ENCODE data around the gene ACP7.
A peak's percentile ranks its signal among the peaks of the same experiment; 100 is the strongest.
"Not testable (repeated sequence)": the region's sequence is repeated elsewhere in the genome, so short reads cannot be mapped to it uniquely, and the experiment has no call there.

ACP7 gene, protein sequence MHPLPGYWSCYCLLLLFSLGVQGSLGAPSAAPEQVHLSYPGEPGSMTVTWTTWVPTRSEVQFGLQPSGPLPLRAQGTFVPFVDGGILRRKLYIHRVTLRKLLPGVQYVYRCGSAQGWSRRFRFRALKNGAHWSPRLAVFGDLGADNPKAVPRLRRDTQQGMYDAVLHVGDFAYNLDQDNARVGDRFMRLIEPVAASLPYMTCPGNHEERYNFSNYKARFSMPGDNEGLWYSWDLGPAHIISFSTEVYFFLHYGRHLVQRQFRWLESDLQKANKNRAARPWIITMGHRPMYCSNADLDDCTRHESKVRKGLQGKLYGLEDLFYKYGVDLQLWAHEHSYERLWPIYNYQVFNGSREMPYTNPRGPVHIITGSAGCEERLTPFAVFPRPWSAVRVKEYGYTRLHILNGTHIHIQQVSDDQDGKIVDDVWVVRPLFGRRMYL

DNA sequence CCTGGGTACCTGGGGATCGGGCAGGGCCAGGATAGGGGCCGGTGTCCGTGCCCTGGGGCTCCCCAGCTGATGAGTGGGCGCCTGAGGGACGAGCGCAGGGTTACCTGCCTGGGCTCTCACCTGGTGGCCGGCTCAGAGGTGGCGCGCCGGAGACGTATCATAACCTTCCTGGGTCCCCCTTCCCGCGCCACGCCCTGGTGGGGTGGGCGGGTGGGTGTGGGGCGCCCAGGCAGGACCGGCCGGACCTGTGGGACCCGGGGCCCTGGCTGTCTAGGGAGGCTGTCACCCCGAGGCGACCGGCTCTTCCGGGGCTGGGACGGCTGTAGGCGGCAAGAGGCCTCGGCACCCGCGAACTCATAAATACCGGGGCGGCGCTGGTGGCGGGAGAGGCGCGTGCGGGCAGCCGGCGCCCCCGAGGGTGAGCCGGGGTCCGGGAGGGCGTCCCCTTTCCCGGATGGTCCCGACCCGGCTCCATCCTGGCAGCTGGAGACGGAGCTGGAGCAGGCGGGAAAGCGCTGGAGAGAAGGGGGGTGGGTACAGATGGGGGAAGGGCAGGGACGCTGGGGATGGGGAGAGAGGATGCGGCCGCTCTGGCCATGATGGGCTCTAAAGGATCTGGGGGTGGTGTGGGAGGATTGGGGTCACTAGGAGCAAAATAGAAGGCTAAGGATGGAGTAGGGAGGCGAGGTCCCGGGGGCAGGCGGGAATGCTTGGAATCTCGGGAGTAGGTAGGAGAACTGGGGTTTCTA, at the start of gene ACP7:
Gene ACP7, plus strand, starts transcription at position 386 of the 749 bp plus-strand sequence. CDS start 902 bp downstream, outside the sequence.
- no peak for DNase-seq (ENCODE audit: low spot score)

DNA sequence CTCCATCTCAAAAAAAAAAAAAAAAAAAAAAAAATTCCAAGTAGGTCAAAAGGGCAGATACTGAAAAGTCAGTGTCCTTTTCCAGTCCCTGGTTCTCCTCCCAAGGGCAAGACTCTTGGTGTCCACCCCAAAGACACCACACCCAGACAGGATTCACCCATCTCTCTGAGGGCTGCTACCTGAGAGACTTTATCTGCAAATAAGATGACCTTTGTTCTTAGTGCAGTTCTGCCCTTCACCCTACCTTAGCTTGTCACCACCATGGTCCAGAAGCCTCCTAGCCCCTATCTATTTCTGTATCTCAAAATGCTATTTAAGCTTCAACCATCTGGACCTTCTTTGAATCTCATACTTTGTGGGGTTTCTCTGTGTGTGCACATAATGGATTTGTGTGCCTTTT, 47.6 kb upstream of the ACP7 start:
- DNase-seq (ENCODE audit: low spot score) = no peak

DNA sequence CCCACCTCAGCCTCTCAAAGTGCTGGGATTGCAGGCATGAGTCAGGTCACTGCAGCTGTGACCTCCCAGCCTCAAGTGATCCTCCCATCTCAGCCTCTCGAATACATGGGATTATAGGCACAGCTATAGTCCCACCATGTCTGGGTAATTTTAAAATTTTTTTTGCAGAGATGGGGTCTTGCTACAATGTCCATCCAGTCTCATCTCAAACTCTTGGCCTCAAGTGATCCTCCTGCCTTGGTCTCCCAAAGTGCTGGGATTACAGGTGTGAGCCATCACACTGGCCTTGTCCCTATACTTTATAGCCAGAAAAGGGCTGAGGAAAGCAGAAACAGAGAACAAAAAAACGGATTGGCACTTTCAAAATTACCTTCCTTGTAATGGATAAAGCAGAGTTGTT, 47.0 kb upstream of the ACP7 start:
- no peak for DNase-seq (ENCODE audit: low spot score)

DNA sequence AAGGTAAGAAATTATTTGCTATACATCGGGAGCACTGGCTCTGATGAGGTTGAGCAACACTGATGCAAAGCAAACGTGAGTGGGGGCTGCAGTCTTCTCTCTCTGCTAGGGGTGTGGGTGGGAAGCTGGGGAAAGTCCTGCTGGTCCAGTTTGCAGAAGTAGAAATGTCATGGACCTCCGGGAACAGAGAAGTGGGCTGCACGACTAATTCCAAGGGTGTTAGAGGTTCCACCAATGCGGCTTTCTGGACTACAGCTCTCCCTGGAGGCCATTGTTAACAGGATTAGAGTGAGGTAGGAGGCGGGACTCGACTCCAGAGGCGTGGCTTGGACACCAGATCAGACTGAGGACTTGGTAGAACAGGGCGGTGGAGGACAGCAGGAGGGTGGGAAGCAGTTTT, 46.1 kb upstream of the ACP7 start:
- peak; percentile 78 for DNase-seq (ENCODE audit: low spot score)

DNA sequence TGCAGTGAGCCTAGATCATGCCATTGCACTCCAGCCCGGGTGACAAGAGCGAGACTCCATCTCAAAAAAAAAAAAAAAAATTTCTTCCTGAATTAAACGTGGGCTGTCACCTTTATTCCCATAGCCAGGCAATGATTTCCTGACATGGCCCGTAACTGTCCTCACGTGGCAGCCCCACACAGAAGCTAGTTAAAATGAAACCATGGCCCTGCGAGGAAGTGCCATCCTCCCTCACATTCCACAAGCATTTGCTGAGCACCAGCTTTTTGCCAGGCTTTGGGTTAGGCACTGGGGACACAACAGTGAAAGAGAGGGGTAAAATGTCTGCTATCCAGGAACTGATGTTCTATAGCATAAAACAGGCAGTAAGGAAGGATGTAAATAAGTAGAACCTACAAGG, 38.7 kb upstream of the ACP7 start:
- DNase-seq (ENCODE audit: low spot score) = no peak

DNA sequence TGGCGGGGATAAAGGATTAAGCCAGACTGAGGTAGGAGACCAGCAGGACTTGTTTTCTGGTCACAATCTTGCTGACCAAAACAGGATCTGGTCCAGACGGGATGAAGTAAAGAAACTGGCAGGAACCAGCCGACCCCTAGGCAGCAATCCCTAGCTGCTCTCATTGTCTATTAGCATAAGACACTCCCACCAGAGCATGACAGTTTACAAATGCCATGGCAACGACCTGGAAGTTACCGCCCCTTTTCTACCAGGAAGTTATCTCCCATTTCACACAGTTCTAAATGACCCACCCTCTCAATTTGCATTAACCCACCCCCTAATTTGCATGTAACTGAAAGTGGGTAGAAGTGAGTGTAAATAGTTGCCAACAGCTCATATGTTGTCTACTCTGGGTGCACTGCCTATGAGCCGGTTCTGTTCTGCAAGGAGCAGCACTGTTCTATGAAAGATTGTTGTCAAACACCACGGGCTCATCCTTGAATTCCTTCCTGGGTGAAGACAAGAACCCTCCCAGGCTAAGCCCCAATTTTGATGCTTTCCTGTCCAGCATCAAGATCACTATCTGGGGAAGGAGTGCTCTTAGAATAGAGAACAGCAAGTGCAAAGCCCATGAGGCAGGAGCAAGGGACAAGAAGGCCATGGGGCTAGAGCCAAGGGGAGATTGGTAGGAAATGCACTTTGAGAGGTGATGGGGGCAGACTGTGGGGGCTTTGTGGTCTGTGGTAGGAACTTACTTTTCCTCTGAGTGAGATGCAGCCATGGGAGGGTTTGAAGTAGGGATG, 37.9 kb upstream of the ACP7 start:
- DNase-seq (ENCODE audit: low spot score) = no peak

DNA sequence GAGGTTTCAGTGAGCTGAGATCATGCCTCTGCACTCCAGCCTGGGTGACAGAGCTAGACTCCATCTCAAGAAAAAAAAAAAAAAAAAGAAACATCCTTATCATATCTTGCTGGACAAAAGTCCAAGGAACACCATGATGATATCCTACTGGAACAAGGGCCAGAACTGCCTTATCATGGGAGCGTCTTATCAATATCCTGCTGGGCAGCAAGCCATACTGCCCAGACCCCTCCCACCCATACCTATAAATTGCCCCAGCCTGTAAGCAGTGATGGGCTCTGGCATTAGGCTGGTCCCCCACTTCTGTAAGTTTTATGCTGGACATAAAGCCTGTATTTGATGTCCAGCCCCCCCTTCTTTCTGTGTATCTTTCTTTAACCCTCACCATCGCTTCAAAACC, 37.1 kb upstream of the ACP7 start:
- no peak for DNase-seq (ENCODE audit: low spot score)

DNA sequence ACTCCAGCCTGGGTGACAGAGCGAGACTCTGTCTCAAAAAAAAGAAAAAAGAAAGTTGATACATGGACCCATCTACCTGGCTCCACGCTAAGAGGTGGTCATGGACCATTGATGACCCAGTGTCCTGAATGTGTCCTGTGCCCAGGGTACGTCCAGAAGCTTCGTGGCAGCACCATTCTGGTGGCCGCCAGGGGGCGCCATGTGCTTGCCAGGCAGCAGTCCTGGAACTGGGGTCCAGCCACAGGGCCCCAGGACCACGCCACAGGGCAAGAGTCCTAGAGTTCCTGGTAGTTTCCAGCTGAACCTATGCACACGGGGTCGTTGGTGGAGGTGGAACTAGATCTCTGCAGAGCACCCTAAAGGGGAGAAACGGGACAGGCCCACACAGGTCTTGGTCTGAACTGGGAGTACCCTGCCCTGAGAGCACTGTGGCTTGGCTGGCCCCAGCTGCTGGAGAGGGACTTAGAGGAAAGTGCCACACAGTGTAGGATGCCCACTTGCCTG, 31.9 kb upstream of the ACP7 start:
- DNase-seq (ENCODE audit: low spot score) = peak; percentile 79

DNA sequence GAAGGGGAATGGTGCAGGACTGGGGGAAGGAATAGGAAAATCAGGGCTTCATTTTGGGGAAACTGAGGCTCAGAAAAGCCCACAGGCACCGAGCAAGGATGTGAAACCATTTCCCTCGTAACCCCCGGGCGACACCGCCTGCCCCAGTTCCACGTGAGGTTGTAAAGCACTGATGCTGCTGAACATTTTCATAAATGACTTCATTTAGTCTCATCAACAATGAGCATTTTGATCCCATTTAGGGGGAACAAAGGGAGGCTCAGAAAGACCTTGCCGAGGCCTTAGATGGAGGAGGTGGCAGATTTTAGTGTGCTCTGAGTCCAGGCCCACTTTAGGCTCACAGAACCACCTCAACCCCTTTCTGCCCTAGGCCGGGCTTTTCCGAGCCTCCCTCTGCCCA, 31.3 kb upstream of the ACP7 start:
- DNase-seq (ENCODE audit: low spot score) = no peak

DNA sequence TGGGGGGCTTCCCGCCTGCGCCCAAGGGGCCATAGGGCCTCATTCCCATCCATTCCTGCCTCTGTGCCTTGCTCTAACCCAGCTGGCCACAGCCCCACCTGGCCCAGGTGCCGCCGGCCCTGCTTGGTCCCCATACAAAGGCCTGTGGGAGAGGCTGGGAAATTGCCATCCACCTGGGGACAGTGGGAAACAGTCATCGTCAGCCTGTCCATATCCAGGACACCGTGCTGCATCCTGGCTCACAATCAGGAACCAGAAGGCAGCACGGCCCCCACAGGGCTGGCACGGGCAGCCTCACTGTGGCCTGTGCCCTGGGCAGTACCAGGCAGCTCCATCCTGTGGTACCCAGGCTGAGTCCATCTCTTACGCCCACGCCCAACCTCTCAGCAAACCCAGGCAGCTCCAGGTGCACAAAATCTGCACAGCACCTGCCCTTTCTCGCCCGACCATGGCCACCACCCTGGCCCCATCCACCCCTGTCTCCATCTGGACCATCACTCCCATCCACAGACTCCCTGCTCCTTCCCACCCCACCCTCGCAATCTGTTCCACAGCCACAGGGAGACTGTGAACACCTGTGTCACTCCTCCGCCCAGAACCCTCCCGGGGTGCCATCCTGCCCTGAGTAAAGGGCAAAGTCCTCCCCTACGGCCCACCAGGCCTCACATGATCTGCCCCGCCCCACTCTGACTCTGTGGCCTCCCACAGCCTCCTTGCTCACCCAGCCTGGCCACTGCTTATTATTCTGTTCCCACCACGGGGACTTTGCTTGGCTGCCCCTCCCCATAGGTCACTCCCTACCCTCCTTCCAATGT, 30.7 kb upstream of the ACP7 start:
- no peak for DNase-seq (ENCODE audit: low spot score)

DNA sequence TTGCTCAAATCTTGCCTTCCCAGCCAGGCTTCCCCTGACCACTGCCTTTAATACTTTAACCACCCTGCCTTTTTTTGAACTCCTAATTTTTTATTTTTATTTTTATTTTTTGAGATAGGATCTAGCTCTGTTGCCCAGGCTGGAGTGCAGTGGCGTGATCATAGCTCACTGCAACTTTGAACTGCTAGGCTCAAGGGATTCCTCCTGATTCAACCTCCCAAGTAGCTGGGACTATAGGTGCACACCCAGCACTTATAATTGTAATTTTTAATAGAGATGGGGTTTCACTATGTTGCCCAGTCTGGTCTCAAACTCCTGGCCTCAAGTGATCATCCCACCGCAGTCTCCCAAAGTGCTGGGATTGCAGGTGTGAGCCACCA, 30.1 kb upstream of the ACP7 start:
- DNase-seq (ENCODE audit: low spot score) = no peak

DNA sequence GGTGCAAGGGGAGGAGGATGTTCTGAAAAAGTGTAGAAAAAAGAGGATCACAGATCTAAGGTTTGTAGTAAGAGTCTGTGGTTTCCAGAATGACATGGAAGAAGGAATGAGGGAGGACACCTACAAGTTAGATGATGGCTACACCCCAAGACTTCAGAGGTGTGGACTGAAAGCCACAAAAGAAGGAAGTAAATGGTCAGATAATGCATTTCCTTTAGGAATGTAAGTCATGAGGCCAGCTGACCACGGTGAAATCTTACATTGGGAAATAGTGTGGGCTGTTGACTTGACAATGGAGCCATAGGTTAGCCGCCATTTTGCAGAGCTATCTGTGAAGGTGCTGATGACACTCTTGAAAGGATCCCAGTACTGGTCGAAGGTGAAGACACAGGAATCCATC, 26.6 kb upstream of the ACP7 start:
- no peak for DNase-seq (ENCODE audit: low spot score)

DNA sequence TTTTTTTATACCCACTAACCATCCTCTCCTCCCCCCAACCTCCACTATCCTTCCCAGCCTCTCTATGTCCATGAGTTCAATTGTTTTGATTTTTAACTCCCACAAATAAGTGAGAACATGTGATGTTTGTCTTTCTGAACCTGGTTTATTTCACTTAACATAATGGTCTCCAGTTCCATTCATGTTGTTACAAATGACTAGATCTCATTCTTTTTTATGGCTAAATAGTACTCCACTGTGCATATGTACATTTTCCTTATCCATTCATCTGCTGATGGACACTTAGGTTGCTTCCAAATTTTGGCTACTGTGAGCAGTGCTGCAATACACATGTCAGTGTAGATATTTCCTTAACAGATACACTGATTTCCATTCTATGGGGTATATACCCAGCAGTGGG, 24.9 kb upstream of the ACP7 start:
- DNase-seq (ENCODE audit: low spot score) = no peak

DNA sequence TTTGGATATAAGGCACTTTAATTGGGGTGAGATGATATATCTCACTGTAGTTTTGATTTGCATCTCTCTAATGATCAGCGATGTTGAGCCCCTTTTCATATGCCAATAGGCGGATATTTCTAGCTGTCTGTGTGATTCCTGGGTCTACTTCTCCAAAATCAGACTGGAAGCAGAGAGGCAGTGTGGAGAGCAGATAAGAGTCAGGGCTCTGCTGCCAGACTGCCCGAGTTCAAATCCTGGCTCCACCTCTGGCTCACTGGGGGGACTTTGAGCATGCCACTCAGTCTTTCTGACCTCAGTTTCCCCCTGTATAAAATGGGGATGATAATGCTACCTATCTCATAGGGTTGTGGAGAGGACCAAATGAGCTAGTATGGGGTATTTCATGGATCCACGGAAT, 24.0 kb upstream of the ACP7 start:
- DNase-seq (ENCODE audit: low spot score) = no peak

DNA sequence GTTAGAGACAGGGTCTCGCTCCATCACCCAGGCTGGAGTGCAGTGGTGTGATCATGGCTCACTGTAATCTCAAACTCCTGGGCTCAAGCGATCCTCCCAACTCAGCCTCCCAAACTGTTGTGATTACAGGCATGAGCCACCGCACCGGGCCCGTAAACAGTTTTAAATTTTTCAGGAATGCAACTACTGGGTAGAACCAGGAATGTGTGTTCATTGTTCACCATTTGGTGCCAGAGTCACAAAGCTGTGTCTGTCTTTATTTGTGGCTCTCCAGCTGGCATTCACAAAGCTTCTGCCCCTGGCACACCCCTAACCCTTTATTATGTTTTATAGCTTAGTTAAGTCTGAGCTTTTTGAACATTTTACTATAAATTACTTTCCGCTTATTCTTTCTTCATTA, 19.8 kb upstream of the ACP7 start:
- DNase-seq (ENCODE audit: low spot score) = no peak

DNA sequence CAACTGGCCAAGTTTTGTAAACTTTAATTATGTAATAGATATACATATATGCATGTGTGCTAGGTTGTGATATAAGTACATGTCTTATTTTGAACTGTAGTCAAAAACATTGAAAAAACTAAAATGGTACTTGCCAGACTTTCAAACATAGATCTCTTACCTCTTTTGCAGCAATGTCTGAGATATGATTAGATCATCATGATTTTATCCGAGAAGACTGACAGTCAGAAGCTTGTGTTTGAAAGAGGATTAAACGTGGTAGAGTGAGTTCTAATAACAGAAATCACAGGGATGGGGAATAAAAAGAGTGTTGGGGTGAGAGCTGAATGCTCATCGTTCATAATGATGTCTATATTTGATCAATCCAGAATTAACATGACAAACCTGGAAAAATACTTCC, 18.2 kb upstream of the ACP7 start:
- no peak for DNase-seq (ENCODE audit: low spot score)

DNA sequence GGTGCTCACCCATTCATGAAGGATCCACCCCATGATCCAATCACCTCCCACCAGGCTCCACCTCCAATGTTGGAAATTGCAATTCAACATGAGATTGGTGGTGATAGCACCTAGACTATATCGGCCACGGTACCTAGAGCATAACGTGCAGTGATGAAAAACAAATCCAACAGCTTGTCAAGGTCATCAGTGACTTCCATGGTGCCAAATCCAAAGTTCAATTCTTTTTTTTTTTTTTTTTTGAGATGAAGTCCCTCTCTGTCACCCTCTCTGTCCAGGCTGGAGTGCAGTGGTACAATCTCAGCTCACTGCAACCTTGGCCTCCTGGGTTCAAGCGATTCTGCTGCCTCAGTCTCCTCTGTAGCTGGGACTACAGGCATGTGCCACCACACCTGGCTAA, 17.1 kb upstream of the ACP7 start:
- no peak for DNase-seq (ENCODE audit: low spot score)

DNA sequence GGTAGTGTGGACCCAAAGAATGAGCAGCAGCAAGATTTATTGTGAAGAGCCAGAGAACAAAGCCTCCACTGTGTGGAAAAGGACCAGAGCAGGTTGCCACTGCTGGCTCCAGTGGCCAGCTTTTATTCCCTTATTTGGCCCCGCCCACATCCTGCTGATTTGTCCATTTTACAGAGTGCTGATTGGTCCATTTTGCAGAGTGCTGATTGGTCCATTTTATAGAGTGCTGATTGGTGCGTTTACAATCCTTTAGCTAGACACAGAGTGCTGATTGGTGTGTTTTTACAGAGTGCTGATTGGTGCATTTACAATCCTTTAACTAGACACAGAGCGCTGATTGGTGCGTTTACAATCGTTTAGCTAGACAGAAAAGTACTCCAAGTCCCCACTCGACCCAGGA, 15.9 kb upstream of the ACP7 start:
- DNase-seq (ENCODE audit: low spot score) = not testable (repeated sequence)

DNA sequence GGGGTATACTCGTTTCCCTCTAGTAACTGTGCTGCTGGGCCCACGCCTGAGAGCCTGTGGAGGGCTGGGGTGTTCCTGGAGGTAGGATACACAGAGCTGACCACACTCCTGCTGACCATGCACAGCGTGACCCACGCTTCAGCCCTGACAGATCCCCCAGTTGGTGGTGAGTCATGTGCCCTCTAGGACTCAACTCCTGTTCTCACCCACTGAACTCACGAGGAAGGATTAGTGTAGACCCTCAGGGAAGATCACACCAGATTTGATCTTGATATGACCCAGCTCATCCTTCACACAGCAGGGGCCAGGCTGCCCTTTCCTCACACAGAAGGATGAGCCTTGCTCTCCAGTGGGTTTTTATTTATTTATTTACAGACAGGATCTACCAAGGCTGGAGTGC, 13.3 kb upstream of the ACP7 start:
- no peak for DNase-seq (ENCODE audit: low spot score)

DNA sequence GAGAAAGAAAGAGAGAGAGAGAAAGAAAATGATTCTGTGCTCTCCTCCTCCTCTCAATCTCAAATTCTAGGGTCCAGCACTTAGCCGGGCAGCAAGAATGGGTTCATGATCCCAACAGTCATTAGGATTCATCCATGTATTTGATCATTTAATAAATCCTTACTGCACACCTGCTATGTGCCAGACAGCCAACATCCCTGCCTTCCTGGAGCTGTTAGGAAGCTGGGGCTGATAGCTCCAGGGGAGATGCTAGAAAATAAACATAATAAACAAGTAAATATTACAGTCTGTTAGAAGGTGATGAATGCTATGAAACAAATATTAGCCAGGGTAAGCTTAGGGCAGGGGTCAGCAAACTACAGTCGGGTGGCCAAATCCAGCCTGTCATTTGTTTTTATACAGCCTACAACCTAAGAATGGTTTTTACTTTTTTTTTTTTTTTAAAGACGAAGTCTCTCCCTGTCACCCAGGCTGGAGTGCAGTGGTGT, 9.9 kb upstream of the ACP7 start:
- no peak for DNase-seq (ENCODE audit: low spot score)

DNA sequence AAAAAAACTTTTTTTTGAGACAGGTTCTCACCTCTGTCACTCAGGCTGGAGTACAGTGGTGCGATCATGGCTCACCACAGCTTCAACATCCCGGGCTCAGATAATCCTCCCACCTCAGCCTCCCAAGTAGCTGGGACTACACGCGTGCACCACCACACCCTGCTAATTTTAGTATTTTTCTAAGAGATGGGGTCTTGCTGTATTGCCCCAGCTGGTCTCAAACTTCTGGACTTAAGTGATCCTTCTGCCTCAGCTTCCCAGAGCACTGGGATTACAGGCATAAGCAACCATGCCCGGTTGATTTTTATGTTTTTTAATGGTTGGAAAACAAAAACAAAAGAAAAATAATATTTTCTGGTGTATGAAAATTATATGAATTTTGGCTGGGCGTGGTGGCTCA, 9.2 kb upstream of the ACP7 start:
- DNase-seq (ENCODE audit: low spot score) = no peak

DNA sequence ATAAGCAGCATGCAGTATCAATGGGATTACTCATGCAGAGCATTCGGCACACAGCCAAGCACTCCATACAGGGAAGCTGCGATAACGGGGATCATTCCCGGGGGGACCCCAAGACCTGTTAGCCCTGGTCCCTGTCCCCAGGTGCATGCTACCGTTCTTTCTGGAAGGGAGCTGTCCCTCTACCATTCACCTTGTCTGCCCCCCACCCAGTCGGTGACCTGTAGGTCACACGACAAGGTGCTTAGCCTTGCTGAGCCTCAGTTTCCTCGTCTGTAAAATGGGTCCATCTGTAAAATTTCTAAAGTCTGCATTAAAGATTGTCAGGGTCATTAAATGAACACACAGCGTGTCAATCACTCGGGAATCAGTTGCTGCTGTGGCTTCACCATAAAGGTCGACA, 6.8 kb upstream of the ACP7 start:
- DNase-seq (ENCODE audit: low spot score) = no peak

Measured in ecto neural progenitor cell (in vitro differentiated cells).